K562 (cell line): ENCODE data around the gene LRRC1.

Experiments used
- BHLHE40 ChIP-seq: IDR thresholded peaks from 2 replicates; pipeline ENCODE4 v1.6.1; 2011; ENCODE audit warnings: low read length, improper control_type of control experiment
- EZH2 ChIP-seq: IDR thresholded peaks from 2 replicates; pipeline ENCODE4 v1.6.1; 2012; ENCODE audit warnings: low read depth, mild to moderate bottlenecking, inconsistent platforms, low read length, borderline replicate concordance
- HDAC6 ChIP-seq: IDR thresholded peaks from 2 replicates; pipeline ENCODE4 v1.6.1; 2012; ENCODE audit warnings: low read depth, mild to moderate bottlenecking, control low read depth, inconsistent platforms, low read length, moderate library complexity
- NFE2L1 ChIP-seq: fragments of 450-650 bp; IDR thresholded peaks from 2 replicates; pipeline ENCODE4 v1.6.1; 2016; ENCODE audit warnings: missing genetic modification characterization, low read depth, mild to moderate bottlenecking, missing compliant biosample characterization, moderate library complexity, borderline replicate concordance
- POLR2A ChIP-seq: fragments of 450-650 bp; conservative IDR thresholded peaks from 2 replicates; pipeline ENCODE4 v1.6.1; 2016
- RAD51 ChIP-seq: fragments of 450-650 bp; IDR thresholded peaks from 2 replicates; pipeline ENCODE4 v1.7.1; 2016; ENCODE audit warnings: low read depth, mild to moderate bottlenecking, borderline replicate concordance
- RNF2 ChIP-seq: sonication (generic); IDR thresholded peaks from 2 replicates; pipeline ENCODE4 v1.6.1; 2016
- SMC3 ChIP-seq: conservative IDR thresholded peaks from 2 replicates; pipeline ENCODE4 v1.6.1; 2011; ENCODE audit warnings: low read depth, low read length, improper control_type of control experiment; ENCODE audit not compliant: insufficient read depth
- ZNF77 ChIP-seq: fragments of 250-450 bp; sonication (Bioruptor Pico); IDR thresholded peaks from 2 replicates; pipeline ENCODE4 v1.5.0; 2020
- TF ChIP-seq, protein P1 (sequence below), 3 experiments: IDR thresholded peaks in 2 of 3; conservative IDR thresholded peaks in 1 of 3; 2 replicates each; pipeline ENCODE4 v1.5.1; 2011 to 2012; ENCODE audit warnings: low read length in 3 of 3, mild to moderate bottlenecking in 3 of 3, control low read depth in 2 of 3, improper control_type of control experiment in 1 of 3, inconsistent platforms in 1 of 3, low read depth in 1 of 3, mixed read lengths in 1 of 3, moderate library complexity in 1 of 3; ENCODE audit not compliant: insufficient read depth in 2 of 3
- TF ChIP-seq, protein P2 (sequence below): fragments of 450-650 bp; formaldehyde crosslinking; IDR thresholded peaks from 2 replicates; pipeline ENCODE4 v1.4.0; 2020; ENCODE audit warnings: mild to moderate bottlenecking, mixed read lengths
- TF ChIP-seq, protein P3 (sequence below), 2 experiments: fragments of 450-650 bp; conservative IDR thresholded peaks; 2 replicates each; pipeline ENCODE4 v1.6.1; 2017; ENCODE audit warnings: mild to moderate bottlenecking in 2 of 2, moderate library complexity in 2 of 2
- TF ChIP-seq, protein P4 (sequence below): sonication (generic); formaldehyde crosslinking; IDR thresholded peaks from 2 replicates; pipeline ENCODE4 v1.8.1; 2022; ENCODE audit warnings: missing genetic modification reagents
- TF ChIP-seq, protein P5 (sequence below), 2 experiments: fragments of 450-650 bp; formaldehyde crosslinking in 1 of 2; IDR thresholded peaks; 2 replicates each; pipeline versions ENCODE4 v1.4.0 to v1.6.1; 2014 to 2020; ENCODE audit warnings: mild to moderate bottlenecking in 2 of 2, borderline replicate concordance in 1 of 2, low read depth in 1 of 2

DNA sequence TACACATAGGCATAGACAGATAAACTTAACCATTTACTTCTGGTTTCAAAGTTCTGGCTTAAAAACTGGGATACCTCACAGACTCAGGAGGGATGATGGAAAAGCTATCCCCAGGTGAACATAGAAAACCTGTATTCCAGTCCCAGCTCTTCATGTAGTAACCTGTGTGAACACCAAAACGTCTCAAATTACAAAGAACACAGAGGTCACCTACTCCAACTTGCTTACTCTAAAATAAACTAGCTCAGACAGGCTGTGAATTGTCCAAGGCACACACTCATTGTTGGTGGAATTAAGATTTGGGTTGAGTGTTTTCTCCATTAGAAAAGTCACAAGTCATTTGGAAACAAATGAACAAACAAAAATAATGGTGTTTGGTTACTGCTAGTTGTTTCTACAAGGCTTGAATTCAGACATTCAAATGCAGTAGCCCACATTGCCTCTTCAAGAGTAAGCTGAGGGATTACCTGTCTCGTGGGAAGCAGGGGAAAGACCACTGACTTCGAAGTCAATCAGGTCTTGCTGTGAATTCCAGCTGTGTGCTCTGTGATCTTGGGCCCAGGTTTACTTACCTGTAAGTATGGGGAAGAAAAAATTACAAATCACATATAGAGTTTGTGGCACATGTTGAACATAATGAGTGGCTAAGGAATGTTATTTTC is 48.2 kb upstream of the LRRC1 start:
- TF ChIP-seq EZH2 (no peak), POLR2A (no peak), NFE2L1 (tag) (no peak), SMC3 (no peak), BHLHE40 (no peak), ZNF77 (CRISPR knock-in tag) (no peak), RNF2 (no peak), RAD51 (no peak), HDAC6 (no peak)
- TF ChIP-seq, protein P1, sequence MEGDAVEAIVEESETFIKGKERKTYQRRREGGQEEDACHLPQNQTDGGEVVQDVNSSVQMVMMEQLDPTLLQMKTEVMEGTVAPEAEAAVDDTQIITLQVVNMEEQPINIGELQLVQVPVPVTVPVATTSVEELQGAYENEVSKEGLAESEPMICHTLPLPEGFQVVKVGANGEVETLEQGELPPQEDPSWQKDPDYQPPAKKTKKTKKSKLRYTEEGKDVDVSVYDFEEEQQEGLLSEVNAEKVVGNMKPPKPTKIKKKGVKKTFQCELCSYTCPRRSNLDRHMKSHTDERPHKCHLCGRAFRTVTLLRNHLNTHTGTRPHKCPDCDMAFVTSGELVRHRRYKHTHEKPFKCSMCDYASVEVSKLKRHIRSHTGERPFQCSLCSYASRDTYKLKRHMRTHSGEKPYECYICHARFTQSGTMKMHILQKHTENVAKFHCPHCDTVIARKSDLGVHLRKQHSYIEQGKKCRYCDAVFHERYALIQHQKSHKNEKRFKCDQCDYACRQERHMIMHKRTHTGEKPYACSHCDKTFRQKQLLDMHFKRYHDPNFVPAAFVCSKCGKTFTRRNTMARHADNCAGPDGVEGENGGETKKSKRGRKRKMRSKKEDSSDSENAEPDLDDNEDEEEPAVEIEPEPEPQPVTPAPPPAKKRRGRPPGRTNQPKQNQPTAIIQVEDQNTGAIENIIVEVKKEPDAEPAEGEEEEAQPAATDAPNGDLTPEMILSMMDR (IDR thresholded peaks at IDR 0.05 in 2 of 3, conservative IDR thresholded peaks at IDR 0.05 in 1 of 3; ENCODE audit: insufficient read depth in 2 of 3, low read depth in 1 of 3, low read length in 3 of 3): no peak
- TF ChIP-seq, protein P2, sequence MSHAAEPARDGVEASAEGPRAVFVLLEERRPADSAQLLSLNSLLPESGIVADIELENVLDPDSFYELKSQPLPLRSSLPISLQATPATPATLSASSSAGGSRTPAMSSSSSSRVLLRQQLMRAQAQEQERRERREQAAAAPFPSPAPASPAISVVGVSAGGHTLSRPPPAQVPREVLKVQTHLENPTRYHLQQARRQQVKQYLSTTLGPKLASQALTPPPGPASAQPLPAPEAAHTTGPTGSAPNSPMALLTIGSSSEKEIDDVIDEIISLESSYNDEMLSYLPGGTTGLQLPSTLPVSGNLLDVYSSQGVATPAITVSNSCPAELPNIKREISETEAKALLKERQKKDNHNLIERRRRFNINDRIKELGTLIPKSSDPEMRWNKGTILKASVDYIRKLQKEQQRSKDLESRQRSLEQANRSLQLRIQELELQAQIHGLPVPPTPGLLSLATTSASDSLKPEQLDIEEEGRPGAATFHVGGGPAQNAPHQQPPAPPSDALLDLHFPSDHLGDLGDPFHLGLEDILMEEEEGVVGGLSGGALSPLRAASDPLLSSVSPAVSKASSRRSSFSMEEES: no peak
- TF ChIP-seq, protein P3, sequence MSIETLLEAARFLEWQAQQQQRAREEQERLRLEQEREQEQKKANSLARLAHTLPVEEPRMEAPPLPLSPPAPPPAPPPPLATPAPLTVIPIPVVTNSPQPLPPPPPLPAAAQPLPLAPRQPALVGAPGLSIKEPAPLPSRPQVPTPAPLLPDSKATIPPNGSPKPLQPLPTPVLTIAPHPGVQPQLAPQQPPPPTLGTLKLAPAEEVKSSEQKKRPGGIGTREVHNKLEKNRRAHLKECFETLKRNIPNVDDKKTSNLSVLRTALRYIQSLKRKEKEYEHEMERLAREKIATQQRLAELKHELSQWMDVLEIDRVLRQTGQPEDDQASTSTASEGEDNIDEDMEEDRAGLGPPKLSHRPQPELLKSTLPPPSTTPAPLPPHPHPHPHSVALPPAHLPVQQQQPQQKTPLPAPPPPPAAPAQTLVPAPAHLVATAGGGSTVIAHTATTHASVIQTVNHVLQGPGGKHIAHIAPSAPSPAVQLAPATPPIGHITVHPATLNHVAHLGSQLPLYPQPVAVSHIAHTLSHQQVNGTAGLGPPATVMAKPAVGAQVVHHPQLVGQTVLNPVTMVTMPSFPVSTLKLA (conservative IDR thresholded peaks at IDR 0.05): no peak
- TF ChIP-seq, protein P4, sequence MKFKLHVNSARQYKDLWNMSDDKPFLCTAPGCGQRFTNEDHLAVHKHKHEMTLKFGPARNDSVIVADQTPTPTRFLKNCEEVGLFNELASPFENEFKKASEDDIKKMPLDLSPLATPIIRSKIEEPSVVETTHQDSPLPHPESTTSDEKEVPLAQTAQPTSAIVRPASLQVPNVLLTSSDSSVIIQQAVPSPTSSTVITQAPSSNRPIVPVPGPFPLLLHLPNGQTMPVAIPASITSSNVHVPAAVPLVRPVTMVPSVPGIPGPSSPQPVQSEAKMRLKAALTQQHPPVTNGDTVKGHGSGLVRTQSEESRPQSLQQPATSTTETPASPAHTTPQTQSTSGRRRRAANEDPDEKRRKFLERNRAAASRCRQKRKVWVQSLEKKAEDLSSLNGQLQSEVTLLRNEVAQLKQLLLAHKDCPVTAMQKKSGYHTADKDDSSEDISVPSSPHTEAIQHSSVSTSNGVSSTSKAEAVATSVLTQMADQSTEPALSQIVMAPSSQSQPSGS (CRISPR knock-in tag): no peak
- TF ChIP-seq, protein P5, sequence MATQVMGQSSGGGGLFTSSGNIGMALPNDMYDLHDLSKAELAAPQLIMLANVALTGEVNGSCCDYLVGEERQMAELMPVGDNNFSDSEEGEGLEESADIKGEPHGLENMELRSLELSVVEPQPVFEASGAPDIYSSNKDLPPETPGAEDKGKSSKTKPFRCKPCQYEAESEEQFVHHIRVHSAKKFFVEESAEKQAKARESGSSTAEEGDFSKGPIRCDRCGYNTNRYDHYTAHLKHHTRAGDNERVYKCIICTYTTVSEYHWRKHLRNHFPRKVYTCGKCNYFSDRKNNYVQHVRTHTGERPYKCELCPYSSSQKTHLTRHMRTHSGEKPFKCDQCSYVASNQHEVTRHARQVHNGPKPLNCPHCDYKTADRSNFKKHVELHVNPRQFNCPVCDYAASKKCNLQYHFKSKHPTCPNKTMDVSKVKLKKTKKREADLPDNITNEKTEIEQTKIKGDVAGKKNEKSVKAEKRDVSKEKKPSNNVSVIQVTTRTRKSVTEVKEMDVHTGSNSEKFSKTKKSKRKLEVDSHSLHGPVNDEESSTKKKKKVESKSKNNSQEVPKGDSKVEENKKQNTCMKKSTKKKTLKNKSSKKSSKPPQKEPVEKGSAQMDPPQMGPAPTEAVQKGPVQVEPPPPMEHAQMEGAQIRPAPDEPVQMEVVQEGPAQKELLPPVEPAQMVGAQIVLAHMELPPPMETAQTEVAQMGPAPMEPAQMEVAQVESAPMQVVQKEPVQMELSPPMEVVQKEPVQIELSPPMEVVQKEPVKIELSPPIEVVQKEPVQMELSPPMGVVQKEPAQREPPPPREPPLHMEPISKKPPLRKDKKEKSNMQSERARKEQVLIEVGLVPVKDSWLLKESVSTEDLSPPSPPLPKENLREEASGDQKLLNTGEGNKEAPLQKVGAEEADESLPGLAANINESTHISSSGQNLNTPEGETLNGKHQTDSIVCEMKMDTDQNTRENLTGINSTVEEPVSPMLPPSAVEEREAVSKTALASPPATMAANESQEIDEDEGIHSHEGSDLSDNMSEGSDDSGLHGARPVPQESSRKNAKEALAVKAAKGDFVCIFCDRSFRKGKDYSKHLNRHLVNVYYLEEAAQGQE (IDR thresholded peaks at IDR 0.05; ENCODE audit: borderline replicate concordance): no peak
- TF ChIP-seq, protein P5 (CRISPR knock-in tag; IDR thresholded peaks at IDR 0.05; ENCODE audit: low read depth): no peak
